ENCODE measurements around the gene SLC22A6.
A peak's percentile ranks its signal among the peaks of the same experiment; 100 is the strongest.

SLC22A6 gene, protein sequence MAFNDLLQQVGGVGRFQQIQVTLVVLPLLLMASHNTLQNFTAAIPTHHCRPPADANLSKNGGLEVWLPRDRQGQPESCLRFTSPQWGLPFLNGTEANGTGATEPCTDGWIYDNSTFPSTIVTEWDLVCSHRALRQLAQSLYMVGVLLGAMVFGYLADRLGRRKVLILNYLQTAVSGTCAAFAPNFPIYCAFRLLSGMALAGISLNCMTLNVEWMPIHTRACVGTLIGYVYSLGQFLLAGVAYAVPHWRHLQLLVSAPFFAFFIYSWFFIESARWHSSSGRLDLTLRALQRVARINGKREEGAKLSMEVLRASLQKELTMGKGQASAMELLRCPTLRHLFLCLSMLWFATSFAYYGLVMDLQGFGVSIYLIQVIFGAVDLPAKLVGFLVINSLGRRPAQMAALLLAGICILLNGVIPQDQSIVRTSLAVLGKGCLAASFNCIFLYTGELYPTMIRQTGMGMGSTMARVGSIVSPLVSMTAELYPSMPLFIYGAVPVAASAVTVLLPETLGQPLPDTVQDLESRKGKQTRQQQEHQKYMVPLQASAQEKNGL

DNA sequence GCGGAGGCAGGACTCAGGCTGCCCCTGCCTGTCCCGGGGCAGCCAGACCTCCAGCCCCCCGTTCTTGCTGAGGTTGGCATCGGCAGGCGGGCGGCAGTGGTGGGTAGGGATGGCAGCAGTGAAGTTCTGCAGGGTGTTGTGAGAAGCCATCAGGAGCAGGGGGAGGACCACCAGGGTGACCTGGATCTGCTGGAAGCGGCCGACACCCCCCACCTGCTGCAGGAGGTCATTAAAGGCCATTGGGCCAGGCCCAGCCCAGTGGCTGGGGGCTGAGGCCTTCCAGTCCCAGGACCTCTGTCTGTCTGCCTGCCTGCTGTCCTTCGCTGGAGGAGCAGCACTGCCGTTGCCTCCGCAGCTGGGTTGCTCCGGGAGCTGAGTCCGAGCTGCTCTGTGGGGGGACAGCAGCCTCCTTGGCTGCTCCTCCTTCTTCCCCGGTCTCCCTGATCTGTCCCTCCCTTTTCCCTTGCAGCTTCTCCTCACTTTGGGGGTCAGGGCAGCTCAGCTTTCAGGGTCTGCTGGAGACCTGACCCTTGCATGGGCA is at the start of gene SLC22A6:
Gene SLC22A6, minus strand, starts transcription at position 517 of the 541 bp plus-strand sequence. Its CDS starts 277 bp downstream, at position 240.
- no peak for DNase-seq (ENCODE audit: low spot score)

DNA sequence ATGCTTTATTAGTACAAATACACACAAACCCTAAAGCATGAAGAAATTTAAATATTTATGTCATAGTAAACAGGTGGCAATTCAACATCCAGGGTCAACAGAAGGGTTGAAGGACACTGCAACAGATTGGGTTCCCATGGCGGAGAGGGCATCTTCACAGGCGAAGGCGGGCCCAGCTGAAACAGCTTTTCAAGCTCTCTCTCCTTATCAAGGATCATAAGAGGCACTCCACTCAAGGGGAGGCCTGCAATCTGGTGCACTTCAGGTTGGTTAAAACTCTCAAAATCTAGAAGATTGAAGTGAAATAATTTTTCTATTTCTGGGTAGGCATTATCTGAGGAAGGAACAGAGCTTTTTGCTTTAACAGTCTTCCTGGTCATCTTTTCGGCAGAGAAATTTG is 47.7 kb upstream of the SLC22A6 start:
- no peak for DNase-seq (ENCODE audit: low spot score)

DNA sequence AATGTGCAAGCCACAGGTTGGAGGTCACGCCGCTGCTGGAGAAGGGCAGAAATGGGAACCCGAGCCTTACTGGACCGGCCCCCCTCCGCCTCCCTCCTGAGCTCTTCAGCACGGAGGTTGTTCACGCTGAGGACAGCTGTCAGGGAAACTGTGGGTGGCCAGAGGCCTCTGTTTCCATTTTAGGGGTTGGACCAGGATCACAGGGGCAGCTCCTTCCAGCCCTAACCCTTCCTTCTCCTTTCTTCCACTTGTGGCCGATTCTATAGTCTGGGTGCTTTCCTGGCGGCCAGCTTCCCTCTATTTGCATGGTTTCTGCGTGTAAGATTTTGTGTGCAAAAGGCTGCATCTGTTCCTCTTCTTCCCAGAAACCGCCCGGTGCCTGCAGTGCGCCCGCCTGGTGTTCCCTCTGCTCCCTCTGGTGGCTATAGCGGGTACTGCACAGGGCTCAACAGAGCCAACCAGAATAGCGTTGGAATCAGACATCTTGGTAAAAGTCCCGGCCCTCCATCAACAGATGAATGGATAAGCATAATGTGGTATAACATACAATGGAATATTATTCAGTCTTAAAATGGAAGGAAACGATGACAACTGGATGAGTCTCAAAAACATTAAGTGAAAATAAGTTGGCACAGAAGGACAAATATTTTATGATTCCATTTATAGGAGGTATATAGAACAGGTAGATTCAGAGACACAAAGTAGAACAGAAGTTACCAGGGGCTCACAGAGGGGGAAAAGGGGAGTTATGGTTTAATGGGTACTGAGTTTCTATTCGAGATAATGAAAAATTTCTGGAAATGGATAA is 39.3 kb upstream of the SLC22A6 start:
- peak; percentile 81 for DNase-seq (ENCODE audit: low spot score)

DNA sequence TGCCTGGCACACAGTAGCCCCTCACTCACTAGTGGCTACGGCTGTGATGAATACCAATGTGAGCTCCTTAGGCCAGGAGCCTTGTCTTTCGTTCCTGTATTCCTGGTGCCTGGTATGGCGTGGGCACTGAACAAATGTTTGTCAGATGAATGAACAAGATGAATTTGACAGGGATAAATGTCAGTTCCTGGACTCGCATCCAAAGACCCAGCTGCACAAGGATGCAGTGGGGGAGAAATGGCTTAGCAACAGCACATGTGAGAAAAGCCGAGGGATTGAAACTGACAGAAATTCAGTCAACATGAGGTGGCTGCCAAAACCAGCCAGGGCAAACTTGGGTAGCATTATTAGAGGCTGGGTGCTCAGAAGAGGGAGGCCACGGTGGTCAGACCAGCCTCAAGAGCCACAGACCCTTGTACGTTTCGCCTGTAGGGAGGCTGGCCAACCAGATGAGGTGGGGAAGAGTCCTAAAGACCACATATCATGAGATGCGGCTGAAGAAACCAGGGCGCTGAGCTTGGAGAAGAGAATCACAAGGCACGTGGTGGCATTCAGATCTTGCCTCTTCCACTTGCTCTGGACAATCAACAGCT is 38.6 kb upstream of the SLC22A6 start:
- DNase-seq (ENCODE audit: low spot score), result no peak

DNA sequence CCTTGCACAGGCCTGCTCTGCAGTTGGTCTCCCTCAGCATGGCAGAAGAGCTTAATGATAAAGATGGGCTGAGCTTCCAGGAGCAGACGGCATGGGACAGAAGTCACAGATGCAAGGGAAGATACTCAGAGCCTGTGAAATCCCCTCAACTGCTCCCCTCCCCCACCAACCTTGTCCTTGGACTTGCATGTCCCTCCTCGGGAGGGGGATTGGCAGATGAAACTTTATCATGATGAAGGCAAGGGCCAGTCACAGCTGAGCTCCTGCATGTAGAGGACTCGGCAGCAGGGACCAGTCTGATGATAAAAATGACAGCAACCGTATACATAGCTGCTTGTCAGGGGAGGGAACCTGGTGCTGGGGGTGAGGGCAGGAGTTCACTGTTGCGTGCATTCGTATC is 37.7 kb upstream of the SLC22A6 start:
- no peak for DNase-seq (ENCODE audit: low spot score)

DNA sequence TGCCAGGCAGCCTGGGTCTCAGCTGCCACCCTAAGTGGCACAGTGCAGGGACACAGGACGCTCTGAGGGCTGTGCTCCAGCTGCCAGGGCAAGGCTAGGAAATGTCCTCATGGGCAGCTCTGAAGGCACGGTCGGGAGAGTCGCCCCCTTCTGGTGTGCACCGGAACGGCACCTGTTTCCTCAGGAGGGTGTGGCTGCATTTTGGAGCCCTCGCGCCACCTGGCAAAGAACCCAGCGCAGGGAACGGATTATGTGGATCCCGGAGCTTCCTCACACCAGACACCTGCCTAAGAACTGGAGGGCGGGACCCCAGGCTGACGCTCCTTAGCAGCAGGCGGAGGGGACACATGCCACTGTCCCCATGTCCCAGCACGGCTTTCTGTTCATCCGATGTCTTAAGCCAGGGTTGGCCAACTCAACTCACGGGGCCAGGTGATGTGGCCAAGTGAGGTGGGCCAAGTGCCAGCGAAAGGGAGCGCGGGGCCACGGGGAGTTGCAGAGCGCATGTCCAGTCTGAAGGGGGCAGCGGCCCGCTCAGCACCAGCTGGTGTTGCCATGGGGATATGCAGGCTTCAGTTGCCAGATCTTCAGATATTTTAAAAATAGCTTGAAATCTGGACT is 36.0 kb upstream of the SLC22A6 start:
- DNase-seq (ENCODE audit: low spot score), result no peak

DNA sequence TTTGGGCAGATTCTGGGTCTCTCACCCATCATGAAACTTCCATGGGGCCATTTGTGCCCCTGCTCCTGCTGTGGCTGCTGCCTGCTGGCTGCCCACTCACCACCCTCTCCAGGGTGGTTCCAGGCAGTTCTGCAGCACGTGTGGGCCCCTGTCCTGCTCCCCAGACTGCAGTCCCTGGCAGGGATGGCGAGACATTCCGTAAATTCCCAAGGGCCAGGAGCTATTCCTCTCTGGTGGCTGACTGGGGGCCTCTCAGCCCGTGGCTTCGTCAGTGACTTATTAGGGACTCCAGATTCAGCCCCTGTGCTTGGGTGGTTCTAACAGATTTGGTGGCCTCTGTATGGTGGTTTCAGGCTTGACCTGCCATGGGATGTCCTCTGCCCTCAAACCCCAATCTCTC is 34.7 kb upstream of the SLC22A6 start:
- no peak for DNase-seq (ENCODE audit: low spot score)

DNA sequence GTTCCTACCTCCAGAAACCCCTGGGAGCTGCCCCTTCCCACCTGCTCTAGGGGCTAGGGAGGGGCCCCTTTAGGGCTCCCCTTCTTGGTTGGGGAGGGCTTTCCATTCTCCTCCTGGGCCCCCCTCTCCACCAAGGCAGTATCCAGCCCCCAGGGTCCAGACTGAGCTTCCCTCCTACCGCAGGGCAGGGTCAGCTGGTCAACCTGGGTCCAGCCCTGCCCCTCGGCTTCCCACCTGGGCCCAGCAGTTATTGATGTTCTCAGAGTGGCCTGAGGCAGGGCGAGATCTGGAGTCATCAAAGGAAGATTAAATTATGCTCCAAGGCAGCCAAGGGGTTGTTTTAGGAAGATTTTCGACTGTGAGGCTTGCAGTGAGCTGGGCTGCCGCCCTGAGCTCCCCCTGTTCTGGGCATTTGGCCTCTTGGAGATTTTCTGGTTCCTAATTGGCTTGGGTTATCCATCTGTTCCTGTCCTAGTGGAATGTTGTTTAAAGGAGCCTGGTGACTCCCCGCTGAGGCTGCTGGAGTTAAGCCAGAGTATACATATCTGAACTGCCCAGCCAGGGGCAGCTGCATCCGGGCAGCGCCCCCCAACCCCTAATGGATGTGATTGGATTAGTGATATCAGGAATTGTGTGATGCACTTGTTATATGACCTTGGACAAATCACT is 32.7 kb upstream of the SLC22A6 start:
- no peak for DNase-seq (ENCODE audit: low spot score)

DNA sequence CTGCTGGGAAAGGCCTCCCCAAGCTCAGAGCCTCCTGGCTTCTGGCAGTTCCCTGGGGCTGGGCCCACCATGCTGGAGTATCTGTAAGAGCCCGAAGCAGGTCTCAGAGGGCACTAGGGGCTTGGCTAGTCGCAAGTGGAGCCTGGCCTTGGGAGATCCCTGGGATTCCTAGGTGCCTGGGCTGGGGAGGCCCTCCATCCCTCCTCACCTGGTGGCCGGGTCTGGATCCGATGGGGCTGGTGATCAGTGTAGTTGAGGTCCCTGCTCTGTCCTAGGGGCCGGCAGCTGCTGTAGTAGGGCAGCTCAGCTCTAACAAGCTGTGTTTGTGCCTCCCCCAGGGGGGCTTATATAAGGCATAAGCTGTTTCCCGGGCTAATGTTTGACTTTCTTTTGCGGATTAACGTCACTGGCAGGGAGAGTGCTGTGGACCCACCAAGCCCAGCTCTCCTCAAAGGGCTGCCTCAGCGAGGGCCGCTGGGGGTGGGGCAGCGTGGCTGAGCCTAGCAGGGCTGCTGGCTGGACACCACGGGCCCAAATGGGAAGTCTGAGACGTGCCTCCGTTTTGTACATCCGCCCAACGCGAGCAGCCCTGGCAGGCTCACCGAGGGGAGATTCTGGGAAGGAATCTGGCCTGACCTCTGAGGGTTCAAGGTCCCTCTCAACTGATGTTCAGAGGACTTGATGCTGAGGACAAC is 30.9 kb upstream of the SLC22A6 start, which contains the start of gene SLC22A8:
Gene SLC22A8, minus strand, starts transcription at position 321 of the 695 bp plus-strand sequence. CDS start 883 bp downstream, outside the sequence.
- no peak for DNase-seq (ENCODE audit: low spot score)

DNA sequence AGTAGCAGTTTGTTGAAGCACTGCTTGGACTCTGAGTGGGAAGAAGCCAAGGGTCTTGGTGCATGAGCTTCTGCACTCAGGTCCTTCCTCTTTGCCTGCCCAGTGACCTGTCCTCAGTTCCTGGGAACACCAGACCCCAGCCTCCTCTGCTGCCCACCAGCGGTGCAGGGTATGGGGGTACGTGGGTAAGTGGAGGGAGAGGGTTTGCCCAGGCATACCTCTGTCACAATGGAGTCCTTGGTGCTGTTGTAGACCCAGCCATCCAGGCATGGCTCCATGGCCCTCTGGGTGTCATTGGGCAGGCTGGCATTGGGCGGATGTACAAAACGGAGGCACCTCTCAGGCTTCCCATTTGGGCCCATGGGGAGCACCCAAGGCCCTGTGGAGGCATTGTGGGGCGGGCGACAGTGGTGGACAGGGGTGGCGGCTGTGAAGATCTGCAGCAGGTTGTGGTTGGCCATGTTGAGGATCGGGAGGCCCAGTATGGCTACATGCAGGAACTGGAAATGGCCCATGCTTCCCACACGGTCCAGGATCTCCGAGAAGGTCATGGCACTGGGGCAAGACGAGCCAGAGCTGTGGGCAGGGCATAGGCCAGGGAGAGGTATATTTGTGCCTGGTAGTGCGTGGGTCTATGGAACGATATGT is 29.8 kb upstream of the SLC22A6 start:
- no peak for DNase-seq (ENCODE audit: low spot score)

DNA sequence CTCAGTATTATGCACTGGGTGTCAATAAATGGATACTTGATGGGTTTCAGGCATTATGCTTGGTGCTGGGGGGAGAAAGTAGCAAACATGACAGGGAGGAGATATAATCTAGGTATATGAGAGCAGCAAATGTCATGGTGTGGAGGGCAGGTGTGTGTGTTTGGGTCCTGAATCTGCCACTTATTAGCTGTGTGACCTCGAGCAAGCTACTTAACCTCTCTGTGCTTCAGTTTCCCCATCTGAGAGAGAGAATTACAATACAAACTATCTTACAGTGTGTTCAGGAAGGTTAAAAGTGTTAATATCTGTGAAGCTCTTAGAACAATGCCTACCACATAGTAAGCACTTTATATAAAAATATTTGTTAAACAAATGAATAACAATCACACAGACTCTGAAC is 28.1 kb upstream of the SLC22A6 start:
- no peak for DNase-seq (ENCODE audit: low spot score)

DNA sequence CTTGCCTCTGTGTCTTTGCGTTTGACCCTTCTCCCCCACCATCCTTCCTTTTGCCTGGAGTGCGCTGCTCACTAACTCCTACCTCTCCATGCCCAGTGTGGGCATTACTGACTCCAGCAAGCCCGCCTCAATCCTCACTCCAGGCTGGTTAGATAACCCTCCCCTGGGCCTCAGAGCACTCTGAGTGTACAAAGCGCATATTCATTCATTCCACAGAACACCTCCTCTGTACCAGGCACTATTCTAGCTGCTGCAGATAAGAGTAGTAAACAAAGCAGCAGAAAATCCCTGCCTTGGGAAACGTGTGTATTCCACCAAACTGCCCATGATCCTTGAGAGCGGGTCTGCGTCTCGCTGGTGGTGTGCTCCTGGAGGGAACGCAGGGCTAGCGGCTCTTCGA is 27.7 kb upstream of the SLC22A6 start:
- no peak for DNase-seq (ENCODE audit: low spot score)

DNA sequence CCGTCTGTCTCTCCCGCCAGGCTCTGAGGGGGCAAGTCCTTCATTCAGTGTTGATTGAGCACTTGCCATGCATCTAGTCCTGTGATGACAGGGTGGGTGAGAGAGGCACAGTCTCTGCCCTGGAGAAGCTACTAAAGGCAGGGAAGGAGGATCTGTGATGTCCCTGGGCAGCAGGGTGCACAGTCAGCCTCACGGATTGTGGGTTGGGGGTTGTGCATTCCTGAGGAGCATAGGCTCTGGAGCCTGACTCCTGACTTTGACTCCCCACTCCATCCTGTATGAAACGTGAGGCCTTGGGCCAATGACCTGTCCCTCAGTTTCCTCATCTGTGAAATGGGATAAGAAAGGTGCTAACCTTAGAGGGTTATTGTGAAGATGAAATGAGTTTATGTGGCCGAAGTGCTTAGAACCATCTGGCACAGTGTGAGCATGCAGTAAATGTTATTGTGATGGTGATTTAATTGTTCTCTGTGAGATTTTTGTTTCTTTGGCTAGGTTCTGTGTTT is 26.2 kb upstream of the SLC22A6 start:
- DNase-seq (ENCODE audit: low spot score), result no peak

DNA sequence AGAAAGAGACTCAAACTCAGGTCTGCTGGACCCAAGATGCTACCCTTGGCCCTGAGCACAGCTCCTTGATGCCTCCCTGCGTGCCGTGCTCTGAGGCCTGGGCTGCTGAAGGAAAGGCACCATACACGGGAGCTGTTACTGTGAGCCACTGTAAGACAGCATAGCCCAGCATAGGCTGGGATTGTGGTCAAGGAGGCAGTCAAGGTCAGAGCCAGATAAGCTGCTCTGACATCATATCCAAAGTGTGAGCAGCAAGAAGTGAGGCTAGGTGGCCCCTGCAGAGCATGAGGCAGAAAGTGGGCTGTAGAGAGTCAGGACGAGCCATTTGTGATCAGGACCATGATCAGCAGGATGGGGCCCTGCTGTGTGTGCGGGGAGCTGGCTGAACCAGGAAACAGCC is 23.2 kb upstream of the SLC22A6 start:
- DNase-seq (ENCODE audit: low spot score), result no peak

DNA sequence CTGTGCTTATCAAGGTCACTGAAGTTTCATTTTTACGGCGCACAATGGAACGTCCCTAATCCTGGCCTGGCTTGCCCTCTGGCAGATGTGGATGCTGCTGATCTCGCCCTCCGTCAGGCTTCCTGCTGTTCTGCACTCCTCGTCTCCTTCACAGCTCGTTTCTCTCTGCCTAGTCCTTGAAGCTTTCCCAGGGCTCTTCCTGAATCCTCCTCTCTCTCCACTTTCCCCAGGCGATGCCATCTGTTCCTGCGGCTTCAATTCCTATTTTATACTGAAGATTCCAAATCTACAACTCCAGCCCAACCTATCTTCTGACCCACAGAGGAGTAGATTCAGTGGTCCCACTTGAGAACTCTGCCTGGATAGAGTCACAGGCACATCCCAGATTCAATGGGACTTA is 16.7 kb upstream of the SLC22A6 start:
- DNase-seq (ENCODE audit: low spot score), result no peak

DNA sequence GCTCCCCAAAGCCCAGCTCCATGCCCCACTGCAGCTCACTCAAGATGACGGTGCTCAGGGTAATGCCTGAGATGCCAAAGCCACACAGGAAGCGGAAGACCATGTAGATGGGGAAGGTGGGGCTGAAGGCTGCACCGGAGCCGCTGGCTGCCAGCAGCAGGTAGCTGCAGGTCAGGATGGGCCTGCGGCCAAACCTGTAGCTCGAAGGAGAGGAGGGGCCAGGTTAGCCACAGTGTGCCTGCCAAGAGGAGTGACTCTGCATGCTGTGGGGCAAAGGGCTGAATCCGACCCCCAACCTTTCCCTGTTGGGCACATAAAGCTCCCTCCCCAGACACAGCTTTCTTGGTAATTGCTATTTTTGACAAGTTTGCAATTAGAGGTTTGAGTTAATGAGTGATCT is 14.9 kb upstream of the SLC22A6 start:
- DNase-seq (ENCODE audit: low spot score), result no peak

DNA sequence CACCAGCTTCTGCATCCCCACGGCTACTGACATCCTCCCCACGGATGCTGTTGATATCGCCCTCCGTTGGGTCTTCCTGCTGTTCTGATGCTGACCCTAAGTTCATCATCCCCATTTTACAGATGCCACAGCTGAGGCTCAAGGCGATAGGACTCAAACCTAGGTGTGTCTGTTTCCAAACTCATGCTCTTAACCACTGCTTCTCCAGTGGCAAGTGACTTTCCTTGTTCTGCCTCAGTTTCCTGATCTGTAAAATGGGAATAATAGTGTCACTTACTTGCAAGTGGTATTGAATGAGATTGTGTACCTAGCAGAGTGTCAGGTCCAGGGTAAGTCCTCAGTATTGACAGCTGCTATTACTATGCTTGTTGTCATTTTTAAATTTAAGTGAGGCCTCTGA is 14.4 kb upstream of the SLC22A6 start:
- DNase-seq (ENCODE audit: low spot score), result no peak

DNA sequence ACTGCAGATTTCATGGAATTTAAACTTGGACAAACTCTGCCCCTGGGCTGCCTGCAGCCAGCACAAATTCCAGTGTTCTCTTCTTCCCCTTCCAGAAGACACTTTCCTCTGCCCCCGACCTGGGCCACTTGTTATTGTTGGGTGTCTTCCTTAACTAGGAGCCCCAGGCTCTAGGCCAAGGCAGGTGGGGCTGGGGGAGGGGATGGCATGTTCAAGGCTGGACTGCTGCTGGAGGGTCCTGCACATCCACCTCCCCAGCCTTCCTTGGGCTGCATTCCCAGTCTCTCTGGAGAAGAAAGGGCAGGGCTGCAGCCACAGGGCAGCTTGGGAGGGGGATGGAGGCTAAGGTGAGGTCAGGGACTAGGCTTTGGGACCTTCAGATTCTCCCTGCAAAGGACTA is 11.5 kb upstream of the SLC22A6 start:
- no peak for DNase-seq (ENCODE audit: low spot score)

DNA sequence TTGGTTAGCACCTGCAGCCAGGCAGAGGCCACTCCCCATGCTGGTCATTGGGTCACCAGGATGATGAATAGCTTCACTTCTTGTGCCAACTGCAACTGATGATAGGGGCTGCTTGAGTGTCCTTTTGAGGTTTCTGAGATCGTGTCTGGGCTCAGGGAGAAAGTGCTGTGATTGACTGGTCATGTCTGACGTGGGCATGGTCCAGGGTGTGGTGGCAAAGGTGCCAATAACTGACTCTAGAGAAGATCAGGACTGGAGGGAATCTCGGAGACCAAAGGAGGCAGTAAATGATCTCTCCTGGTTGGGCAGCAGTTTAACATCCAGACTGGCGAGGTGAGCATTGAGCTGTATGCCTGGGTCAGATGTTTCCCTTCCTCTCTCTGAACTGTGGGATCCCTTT is 10.0 kb upstream of the SLC22A6 start:
- DNase-seq (ENCODE audit: low spot score), result no peak

DNA sequence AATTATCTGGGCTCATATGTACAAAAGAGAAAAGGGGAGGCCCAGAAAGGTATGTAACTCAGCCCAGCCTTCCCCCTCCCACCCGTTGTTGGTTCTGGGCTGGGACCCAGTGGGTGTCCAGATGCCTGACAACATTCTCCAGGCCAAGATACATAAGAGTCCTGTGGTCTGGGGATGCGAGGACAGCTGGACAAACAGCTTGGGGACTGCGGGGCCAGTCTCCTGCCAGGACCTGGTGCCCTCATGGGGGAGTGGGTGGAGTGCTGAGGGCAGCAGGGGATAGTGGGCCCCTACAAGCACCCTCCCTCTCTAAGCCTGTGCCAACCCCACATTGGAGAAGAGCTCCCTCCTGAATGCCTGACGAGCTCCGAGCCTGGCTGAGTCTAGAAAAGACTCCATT is 3.5 kb upstream of the SLC22A6 start:
- no peak for DNase-seq (ENCODE audit: low spot score)

All from germinal center (tissue), 1 donor.